Renal pelvis (tissue), 4 donors: Measurements from ENCODE around the gene C19orf25. TPM values are rescaled to one million over a fixed set of nuclear protein-coding genes. Genes with fewer than 3 reads are reported as not detected.

Source experiments
- DNase-seq: peaks from one replicate; pipeline ENCODE4 v3.0.0-alpha.2; 2013
- polyA plus RNA-seq, 3 donors: library from polyadenylated mRNA; unstranded; fragments of 120-200 nt; gene quantifications; one replicate each; pipeline ENCODE4 v1.2.1, GENCODE V29; 2013; ENCODE audit not compliant: insufficient read length in 3 of 3

Gene C19orf25
- polyA plus RNA-seq, 3 donors, result 29.1 to 39.1 (median 32.8) TPM

- no peak for DNase-seq
Measured at GRCh38 chr19:1435378-1435989, 43.5 kb downstream of the C19orf25 start.

DNA sequence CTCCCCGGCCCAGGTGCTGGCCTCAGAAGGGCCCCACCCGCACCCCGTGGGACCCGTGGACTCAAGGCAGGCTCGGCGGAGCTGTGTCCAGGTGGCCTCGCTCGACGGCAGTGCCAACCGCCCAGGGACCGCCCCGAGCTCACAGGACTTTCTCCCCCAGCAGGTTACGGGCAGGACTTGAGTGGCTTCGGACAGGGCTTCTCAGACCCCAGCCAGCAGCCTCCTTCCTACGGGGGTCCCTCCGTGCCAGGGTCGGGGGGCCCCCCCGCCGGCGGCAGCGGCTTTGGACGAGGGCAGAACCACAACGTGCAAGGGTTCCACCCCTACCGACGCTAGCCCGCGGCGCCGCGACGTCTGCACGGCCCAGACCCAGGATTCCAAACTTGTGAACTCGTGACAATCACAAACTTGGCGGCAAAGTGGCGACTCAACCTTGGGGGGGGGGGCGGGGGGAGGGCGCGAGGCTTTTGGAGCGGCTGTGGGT, 44.4 kb downstream of the C19orf25 start:
- DNase-seq, result no peak

DNA sequence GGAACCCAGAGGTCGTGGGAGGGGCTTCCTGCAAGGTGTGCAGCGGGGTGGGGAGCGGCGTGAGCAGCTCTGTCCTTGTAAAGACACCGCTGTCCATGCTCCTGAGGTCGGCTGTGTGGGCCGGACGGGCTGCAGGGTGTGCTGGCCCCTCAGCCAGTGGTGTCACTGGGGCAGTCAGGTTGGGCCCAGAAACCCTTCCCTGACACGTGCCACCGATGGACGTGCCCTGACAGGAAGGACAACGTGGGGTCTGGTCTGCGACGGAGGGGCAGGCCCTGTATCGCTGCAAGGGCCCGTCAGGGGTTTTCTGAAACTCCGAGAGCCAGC, 45.0 kb downstream of the C19orf25 start:
- no peak for DNase-seq

- no peak for DNase-seq
Measured at GRCh38 chr19:1433119-1434039, 45.6 kb downstream of the C19orf25 start.

DNA sequence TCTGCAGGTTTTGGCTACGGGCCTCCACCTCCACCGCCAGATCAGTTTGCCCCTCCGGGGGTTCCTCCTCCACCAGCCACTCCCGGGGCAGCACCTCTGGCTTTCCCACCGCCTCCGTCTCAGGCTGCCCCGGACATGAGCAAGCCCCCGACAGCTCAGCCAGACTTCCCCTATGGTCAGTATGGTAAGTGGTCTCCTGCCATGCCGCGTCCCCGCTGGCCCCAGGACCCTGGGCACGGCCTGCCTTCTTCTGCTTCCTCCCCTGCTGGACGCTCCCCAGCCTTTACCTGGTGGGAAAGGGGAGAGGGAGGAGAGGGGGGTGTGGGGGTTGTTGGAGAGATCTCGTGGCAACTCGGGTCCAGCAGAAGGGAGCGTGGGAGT, 46.5 kb downstream of the C19orf25 start:
- DNase-seq, result no peak

GRCh38 chr19:1431759-1432506, 47.1 kb downstream of the C19orf25 start:
- no peak for DNase-seq

- no peak for DNase-seq
Measured at GRCh38 chr19:1430246-1430645, 48.8 kb downstream of the C19orf25 start.

DNA sequence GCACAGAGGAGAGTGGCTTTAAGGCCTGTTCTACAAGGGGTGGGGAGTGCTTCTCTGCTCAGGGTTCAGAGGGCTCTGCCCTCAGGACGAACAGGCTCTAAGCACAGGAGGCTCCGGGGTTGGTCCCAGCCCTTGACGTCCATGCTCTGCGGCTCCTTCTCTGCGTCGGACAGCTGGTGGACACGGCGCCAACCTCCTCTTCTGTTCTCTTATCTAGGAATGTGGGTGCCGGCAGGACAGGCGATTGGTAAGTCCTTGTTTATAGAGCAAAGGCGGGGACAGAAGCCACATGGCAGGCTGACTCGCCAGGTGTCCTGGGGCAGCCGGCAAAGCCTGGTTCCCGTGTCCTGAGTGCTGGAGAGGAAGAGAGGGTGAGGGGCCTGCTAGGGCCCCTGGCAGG, 49.3 kb downstream of the C19orf25 start:
- no peak for DNase-seq

- no peak for DNase-seq
Measured at GRCh38 chr19:1428738-1429391, 50.1 kb downstream of the C19orf25 start.

DNA sequence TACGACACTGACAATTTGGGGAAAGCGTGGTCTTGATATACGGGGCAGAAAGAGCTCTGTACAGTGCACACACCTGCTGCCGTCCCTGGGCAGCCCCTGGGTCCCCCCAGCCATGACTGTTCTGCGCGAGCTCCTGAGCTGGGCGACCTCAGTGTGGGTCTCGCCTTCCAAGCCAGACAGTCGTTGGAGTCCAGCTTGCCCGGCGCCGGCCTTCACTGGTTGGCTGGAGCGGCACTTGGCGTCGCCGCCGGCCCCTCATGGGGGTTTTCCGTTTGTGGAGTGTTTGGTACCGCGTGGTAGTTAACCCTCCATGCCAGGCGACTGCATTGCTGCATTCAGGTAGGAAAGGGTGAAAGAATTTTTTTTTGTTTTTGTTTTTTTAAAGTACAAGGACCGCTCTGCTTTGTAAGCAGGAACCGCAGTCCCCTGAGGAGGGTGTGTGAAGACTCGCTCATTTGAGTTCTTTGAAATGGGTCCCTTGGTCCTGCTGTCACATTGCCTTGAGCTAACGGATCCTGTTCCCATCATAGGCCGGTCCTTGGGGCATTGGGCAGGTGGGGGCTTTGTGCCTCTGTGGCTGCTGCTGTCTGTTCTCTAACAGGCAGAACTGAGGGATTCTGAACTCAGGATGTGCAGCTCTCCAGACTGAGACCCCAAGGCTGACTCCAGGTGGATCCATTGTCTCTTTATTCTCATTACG, 51.6 kb downstream of the C19orf25 start:
- no peak for DNase-seq

GRCh38 chr19:1426736-1427135, 52.3 kb downstream of the C19orf25 start:
- DNase-seq, result no peak

- DNase-seq, result no peak
Measured at GRCh38 chr19:1425902-1426301, 53.1 kb downstream of the C19orf25 start.

DNA sequence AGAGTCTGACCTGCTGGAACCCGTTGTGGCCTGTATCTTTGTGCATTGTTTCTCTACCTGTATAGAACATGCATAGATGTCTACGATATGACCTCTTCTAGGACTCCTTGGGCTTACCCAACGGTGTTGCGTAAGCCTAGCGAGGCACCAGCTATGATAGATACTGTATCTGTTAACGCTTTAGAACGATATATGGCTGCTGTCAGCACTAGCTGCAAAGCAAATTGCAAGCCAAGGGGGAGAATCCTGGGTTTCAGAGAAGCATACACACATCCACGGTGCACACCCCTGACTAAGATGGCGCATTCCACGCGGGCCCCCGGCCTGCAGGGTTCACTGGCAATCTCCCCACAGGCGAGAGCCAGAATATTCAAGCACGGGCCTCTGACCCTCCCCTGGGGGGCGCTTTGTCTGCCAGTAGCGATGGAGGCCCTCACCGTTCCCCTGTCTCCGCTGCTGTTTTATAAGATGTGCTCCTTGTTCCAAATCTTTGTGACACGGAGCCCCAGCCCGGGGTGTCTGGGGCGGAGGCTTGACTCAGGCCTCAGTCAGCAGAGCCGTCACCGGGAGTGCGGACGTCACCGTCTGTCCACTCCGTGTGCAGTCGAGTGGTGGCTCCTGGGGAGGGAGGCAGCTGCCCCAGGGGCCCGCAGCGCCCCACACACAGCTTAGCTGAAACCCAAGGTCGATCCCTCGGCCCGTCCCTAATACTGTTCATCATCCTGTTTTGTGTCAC, 53.7 kb downstream of the C19orf25 start:
- DNase-seq, result no peak

DNA sequence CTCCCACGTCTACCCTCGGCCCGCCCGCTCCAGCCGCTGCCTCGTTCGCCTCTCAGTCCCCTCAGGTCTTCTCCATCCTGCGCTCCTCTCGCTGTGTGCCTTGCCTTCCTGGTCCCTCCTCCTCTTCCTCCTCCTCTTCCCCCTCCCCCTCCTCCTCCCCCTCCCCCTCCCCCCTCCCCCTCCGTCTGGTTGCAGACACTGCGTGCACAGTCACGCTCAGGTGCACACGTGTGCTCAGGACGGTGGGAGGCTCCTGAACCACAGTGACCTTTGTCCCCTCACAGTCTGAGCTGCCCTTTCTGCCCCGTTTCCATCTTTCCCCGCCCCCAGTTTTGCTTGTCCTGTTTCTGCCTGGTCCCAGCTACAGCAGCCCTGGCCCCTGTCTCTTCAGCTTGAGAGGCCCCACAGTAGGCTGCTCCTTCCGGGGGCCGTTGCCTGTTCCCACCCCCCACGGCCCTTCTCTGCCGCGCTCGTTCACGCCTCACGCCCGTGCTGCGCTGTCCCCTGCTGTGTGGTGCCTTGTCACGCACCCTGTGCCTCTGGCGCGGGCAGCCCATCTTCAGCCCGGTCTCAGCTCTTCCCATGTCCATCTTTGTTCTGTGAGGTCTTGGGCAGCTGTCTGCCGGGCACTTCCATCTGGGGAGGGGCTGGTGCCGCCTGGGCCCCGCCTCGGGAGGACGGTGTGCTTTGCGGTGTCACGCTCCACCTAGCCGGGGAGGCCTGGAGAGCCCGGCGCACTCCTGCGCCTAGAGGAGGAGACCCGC, 54.6 kb downstream of the C19orf25 start:
- DNase-seq, result no peak

DNA sequence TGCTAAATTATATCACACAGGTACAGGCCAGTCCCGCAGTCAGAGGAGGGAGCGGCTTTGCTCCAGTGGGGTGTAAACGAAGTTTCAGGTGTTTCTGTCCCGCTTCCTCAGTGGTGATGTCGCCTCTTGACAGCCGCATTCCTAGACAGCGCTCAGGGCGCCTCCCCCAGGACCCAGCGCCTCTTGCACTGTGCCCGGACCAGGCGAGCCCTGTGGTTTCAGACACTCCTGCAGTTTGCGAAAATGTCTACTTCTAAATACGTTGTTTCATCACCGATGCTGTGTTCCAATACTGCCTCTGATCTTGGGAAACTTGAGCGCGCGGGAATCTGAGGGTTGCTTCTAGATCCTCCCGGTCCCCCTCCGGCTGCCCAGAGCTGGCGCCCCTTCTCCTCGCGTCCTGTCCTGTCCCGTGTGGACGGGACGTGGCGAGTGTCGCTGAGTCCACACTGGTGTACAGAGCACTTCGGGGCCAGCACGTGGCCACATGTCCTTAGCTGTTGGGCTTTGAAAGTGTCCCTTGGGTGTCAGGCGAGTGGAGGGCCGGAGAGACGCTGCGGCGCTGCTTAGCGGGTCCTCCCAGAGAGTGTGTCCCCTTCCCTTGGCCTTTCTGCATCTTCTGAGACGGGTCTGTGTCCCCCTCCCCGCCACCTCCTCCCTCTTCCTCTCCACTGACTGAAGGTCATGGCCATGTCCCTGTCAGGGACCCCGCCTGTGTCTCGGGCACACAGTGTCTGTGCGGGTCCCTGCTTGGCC, 55.4 kb downstream of the C19orf25 start:
- DNase-seq, result no peak
